Activated B cell treated with CpG ODN at 0.5 μM for 24 hours (primary cell): ENCODE data around the gene MAN1B1. TPM values are rescaled to one million over a fixed set of nuclear protein-coding genes. Genes with fewer than 3 reads are reported as not detected.

Source experiments
- ATAC-seq: fragments of 200-7000 bp; cut with Tn5 transposase; one replicate; pipeline ENCODE4 v1.10.0; 2021; ENCODE audit warnings: low read depth, mild to moderate bottlenecking, moderate library complexity
- CTCF ChIA-PET: fragments of 350-600 bp; sonication (Branson Sonifier 250); formaldehyde crosslinking; loops from one replicate; lab custom pipeline; 2021; ENCODE audit warnings: antibody characterized with exemption; lab: Charles Lee
- POLR2A ChIA-PET: fragments of 350-600 bp; sonication (Branson Sonifier 250); formaldehyde crosslinking; loops from one replicate; lab custom pipeline; 2021; ENCODE audit warnings: antibody characterized with exemption; lab: Charles Lee
- DNase-seq: peaks from one replicate; pipeline ENCODE4 v3.0.0; 2022
- H3K27ac Mint-ChIP-seq: one replicate; pipeline ENCODE4 v1.8.0; 2020; ENCODE audit warnings: mixed read lengths
- H3K27me3 Mint-ChIP-seq: one replicate; pipeline ENCODE4 v1.8.0; 2021; ENCODE audit warnings: mixed read lengths
- H3K36me3 Mint-ChIP-seq: one replicate; pipeline ENCODE4 v1.8.0; 2021; ENCODE audit warnings: low read depth, mixed read lengths
- H3K4me1 Mint-ChIP-seq: one replicate; pipeline ENCODE4 v1.8.0; 2021; ENCODE audit warnings: mixed read lengths
- H3K4me3 Mint-ChIP-seq: one replicate; pipeline ENCODE4 v1.8.0; 2020; ENCODE audit warnings: mild to moderate bottlenecking, mixed read lengths
- H3K9me3 Mint-ChIP-seq: one replicate; pipeline ENCODE4 v1.8.0; 2020; ENCODE audit warnings: mixed read lengths
- intact Hi-C: fragments of 100-400 bp; cut with micrococcal nuclease; formaldehyde crosslinking; loops from one replicate; pipeline ENCODE4 v1.15.1; 2024
- total RNA-seq: library from RNA; stranded (reverse); gene quantifications from 2 replicates; pipeline ENCODE4 v1.2.3, GENCODE V29; 2022
- TF ChIP-seq, protein P1 (sequence below): fragments of 200-600 bp; IDR thresholded peaks from one replicate; pipeline ENCODE4 v1.8.0; 2022; ENCODE audit warnings: antibody characterized with exemption, mild to moderate bottlenecking

The MAN1B1 gene
- total RNA-seq, 1 donor from 2014 or later: 37.7 TPM

DNA sequence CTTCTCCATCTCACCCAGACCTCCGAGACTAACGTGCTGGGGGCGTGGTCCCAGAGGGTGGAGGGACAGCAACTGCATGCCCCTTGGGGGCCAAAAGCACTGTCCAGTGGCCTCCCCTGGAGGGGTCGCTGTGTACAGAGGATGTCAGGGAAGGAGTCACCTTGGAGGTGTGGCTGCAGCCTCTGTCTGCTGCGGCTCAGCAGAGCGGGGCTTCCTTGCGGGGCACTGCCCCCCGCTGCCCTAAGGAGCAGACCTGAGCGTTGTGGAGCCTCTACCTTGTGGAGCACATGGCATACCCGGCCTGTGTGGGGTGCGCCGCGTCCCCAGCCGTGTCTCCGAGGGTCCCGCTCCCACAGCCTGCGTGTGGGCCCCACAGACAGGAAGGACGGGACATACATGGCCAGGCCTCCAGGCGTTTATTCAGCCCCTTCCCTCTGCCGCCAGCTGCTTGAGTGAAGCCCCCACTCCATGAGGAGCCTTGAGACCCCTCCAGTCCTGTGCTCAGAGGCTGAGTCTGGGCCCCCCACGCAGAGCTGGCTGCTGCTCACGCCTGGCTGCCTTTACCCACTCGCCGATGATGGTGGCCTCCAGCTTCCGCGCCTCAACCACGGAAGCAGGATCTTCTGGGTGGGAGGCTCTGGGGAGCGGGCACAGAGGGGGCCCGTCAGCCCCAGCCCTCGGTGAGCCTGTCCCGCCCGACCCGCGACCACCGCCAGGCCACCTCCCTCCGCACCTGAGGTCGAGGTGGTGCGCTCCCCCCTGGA lies 23.5 kb downstream of the MAN1B1 start:
- CTCF ChIA-PET: no interaction called here
- DNase-seq (no peak), ATAC-seq (no peak)
- H3K27me3 Mint-ChIP-seq: no peaks in the 10 kb centered on the region
- TF ChIP-seq, protein P1, sequence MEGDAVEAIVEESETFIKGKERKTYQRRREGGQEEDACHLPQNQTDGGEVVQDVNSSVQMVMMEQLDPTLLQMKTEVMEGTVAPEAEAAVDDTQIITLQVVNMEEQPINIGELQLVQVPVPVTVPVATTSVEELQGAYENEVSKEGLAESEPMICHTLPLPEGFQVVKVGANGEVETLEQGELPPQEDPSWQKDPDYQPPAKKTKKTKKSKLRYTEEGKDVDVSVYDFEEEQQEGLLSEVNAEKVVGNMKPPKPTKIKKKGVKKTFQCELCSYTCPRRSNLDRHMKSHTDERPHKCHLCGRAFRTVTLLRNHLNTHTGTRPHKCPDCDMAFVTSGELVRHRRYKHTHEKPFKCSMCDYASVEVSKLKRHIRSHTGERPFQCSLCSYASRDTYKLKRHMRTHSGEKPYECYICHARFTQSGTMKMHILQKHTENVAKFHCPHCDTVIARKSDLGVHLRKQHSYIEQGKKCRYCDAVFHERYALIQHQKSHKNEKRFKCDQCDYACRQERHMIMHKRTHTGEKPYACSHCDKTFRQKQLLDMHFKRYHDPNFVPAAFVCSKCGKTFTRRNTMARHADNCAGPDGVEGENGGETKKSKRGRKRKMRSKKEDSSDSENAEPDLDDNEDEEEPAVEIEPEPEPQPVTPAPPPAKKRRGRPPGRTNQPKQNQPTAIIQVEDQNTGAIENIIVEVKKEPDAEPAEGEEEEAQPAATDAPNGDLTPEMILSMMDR: no peak
- no peak overlapping the region for H3K27ac Mint-ChIP-seq
- peaks cover 31% of the 10 kb centered on the region for H3K36me3 Mint-ChIP-seq
- intact Hi-C loops: no loop called here
- H3K9me3 Mint-ChIP-seq: no peaks in the 10 kb centered on the region
- POLR2A ChIA-PET: no interaction called here
- H3K4me3 Mint-ChIP-seq: no peak overlapping the region
- peaks cover 8% of the 10 kb centered on the region for H3K4me1 Mint-ChIP-seq

DNA sequence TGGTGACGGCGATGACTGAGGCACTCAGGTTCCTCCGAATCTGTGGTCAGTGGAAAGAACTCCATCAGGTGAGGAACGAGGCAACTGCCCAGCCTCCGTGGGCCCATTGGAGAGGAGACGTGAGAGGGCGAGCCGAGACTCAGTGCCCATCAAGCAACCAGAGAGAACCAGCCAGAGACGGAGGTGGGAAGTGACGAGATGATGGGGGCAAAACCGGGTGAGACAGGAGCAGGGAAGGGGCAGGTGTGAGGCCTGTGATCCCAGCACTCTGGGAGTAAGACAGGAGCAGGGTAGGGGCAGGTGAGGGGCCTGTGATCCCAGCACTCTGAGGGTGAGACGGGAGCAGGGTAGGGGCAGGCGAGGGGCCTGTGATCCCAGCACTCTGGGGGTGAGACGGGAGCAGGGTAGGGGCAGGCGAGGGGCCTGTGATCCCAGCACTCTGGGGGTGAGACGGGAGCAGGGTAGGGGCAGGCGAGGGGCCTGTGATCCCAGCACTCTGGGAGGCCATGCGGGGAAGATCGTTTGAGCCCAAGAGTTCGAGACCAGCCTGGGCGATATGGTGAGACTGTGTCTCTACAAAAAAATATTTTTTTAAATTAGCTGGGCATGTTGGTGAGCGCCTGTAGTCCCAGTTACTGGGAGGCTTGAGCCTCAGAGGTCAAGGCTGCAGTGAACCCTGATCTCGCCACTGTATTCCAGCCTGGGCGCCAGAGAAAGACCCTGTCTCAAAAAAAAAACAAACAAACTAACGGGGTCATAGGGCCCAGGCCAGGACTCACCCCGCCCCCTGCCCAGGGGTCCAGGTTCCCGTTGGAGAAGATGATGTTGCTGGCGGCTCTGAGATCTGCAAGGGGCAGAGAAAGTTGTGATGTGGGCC lies 24.4 kb downstream of the MAN1B1 start:
- H3K4me3 Mint-ChIP-seq: no peak overlapping the region
- intact Hi-C loops: no loop called here
- TF ChIP-seq, protein P1: no peak
- H3K36me3 Mint-ChIP-seq: peaks cover 31% of the 10 kb centered on the region
- no peaks in the 10 kb centered on the region for H3K27me3 Mint-ChIP-seq
- ChIA-PET POLR2A (interaction anchor here (0.7 to 0.8 kb wide), 2 partner anchors 41 to 461 kb away, joined by 3 to 4 read pairs; partner anchors contain the start of gene SAPCD2), CTCF (no interaction called here)
- peaks cover 8% of the 10 kb centered on the region for H3K4me1 Mint-ChIP-seq
- ATAC-seq (no peak), DNase-seq (no peak)
- no peaks in the 10 kb centered on the region for H3K9me3 Mint-ChIP-seq
- H3K27ac Mint-ChIP-seq: no peak overlapping the region

DNA sequence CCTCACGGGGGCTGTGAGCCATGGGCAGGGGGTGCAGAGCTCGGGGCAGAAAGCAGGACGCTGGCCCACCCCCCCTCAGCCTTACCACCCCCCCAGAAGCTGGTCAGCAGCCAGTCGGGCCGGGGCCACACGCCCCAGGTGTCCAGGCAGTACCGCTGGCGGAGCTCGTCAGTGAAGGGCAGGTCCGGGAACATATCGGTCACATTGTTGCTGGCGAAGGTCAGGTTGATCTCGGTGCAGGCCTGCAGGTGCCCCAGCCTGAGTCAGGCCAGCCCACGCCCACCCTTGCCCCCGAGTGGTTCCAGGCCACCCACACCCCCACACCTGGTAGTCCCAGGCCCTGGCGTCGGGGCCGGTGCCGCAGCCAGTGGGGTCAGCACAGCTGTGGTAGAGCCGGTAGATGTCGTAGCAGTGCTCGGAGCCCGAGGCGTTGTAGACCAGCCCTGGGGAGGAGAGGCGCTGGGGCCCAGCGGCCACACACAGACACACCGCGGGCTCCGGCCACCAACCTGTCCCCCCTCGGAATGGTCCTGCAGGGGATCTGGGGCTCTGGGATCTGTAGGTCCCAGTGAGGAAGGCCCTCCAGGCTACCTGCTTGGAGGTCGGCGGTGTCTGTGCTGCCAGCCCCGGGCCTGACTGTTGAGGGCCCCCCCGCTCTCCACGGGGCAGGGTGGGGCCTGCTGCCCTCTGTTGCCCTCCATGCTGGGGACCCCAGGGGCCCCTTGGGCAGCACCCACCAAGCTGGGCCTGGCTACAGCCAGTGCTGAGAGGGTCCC lies 25.2 kb downstream of the MAN1B1 start:
- TF ChIP-seq, protein P1: no peak
- Mint-ChIP-seq H3K36me3 (peaks cover 31% of the 10 kb centered on the region), H3K4me3 (no peak overlapping the region), H3K27ac (no peak overlapping the region), H3K9me3 (no peaks in the 10 kb centered on the region), H3K27me3 (no peaks in the 10 kb centered on the region), H3K4me1 (peaks cover 8% of the 10 kb centered on the region)
- intact Hi-C loops: no loop called here
- ChIA-PET POLR2A (interaction anchor here (0.7 to 0.8 kb wide), 2 partner anchors 42 to 460 kb away, joined by 3 to 4 read pairs; partner anchors contain the start of gene SAPCD2), CTCF (no interaction called here)
- DNase-seq: no peak
- ATAC-seq: no peak

DNA sequence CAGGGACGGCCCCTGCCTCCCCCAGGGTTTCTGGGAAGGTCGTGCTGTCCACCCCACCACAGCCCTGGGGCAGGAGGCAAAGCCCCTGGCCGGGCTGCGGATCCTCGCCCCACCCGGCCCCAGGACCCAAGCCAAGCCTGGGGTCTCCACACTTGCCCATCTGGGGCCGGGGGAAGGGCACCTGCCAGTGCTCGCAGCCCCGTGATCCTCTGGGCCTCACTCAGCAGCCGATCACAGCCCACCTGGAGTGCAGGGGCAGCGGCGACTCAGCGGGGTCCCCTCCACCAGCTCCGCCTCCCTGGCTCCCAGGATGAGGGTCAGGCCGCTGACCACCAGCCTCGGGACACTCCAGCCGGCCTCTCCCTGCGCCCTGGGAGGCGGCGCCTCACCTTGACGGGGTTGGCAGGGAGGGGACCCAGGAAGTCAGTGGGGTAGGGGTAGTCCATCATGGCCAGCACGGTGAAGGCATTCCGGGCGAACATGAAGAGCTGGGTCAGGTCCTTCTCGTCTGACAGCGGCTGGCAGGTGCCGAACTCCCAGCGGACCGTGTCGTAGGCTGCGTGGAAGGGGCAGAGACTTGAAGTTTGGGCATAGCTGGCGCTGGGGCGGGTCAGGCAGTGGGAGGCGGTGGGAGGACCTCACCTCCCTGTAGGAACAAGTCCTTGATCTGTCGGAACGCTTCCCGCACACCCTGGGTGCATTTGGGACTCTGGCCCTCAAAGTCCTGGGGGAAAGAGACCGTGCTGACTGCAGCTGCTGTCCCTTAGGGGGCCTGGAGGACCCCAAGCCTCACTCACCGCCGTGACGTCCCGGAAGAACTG lies 26.0 kb downstream of the MAN1B1 start:
- POLR2A ChIA-PET: interaction anchor here (1.1 to 3.3 kb wide), 4 partner anchors 14 to 165 kb away, joined by 3 to 10 read pairs (median 4); partner anchors contain the start of genes TOR4A and UAP1L1
- Mint-ChIP-seq H3K27ac (no peak overlapping the region), H3K4me3 (peak overlapping the region; percentile 74)

More for the DNA sequence above, 26.0 kb downstream of the MAN1B1 start:
- DNase-seq (no peak), ATAC-seq (no peak)
- intact Hi-C loops: no loop called here
- TF ChIP-seq, protein P1: no peak
- H3K27me3 Mint-ChIP-seq: no peaks in the 10 kb centered on the region
- peaks cover 29% of the 10 kb centered on the region for H3K36me3 Mint-ChIP-seq
- CTCF ChIA-PET: interaction anchor here (1.1 kb wide), 1 partner anchor 45 kb away, joined by 3 read pairs; no protein-coding TSS in a partner anchor
- peaks cover 10% of the 10 kb centered on the region for H3K4me1 Mint-ChIP-seq
- no peaks in the 10 kb centered on the region for H3K9me3 Mint-ChIP-seq
